ENCODE data around the gene ZNF273.

Gene ZNF273

DNA sequence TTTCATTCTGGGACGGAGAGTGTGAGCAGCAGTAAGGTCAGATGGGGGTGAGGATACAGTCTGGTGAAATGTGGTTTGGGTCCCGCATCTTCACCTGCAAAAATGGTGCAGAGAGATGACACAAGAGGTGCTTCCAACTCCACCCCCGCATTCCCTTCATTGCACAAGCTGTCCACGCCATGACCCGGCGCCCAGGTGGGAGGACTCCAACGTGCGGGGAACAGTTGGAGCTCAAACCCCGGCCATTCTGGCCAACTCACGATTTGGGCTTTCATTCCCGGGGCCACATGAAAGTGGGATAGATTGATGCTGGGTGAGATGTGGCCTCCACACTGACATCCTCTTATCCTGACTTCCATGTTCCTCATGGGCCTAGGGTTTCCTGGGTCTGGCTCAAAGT, 34.6 kb upstream of the ZNF273 start:
- TF ChIP-seq PPARA (CRISPR knock-in tag; IDR thresholded peaks at IDR 0.05; ENCODE audit: borderline replicate concordance) (no peak), CSRNP3 (CRISPR knock-in tag; IDR thresholded peaks at IDR 0.05) (no peak), SNAI2 (CRISPR knock-in tag; IDR thresholded peaks at IDR 0.05) (no peak), ZC3H10 (CRISPR knock-in tag; IDR thresholded peaks at IDR 0.05) (no peak), ZFP30 (CRISPR knock-in tag; IDR thresholded peaks at IDR 0.05) (no peak), RARB (CRISPR knock-in tag; IDR thresholded peaks at IDR 0.05) (no peak), ZNF8 (CRISPR knock-in tag; IDR thresholded peaks at IDR 0.05) (no peak), CREB5 (CRISPR knock-in tag; IDR thresholded peaks at IDR 0.05; ENCODE audit: low read depth) (no peak), ZNF565 (CRISPR knock-in tag; conservative IDR thresholded peaks at IDR 0.05; ENCODE audit: low read depth) (no peak)
- TF ChIP-seq, protein P1, sequence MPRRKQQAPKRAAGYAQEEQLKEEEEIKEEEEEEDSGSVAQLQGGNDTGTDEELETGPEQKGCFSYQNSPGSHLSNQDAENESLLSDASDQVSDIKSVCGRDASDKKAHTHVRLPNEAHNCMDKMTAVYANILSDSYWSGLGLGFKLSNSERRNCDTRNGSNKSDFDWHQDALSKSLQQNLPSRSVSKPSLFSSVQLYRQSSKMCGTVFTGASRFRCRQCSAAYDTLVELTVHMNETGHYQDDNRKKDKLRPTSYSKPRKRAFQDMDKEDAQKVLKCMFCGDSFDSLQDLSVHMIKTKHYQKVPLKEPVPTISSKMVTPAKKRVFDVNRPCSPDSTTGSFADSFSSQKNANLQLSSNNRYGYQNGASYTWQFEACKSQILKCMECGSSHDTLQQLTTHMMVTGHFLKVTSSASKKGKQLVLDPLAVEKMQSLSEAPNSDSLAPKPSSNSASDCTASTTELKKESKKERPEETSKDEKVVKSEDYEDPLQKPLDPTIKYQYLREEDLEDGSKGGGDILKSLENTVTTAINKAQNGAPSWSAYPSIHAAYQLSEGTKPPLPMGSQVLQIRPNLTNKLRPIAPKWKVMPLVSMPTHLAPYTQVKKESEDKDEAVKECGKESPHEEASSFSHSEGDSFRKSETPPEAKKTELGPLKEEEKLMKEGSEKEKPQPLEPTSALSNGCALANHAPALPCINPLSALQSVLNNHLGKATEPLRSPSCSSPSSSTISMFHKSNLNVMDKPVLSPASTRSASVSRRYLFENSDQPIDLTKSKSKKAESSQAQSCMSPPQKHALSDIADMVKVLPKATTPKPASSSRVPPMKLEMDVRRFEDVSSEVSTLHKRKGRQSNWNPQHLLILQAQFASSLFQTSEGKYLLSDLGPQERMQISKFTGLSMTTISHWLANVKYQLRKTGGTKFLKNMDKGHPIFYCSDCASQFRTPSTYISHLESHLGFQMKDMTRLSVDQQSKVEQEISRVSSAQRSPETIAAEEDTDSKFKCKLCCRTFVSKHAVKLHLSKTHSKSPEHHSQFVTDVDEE (CRISPR knock-in tag; IDR thresholded peaks at IDR 0.05) = no peak
- ATAC-seq = no peak

GRCh38 chr7:64869121-64869725, 33.9 kb upstream of the ZNF273 start:
- ATAC-seq = no peak
- no peak for TF ChIP-seq GLIS3 (CRISPR knock-in tag; IDR thresholded peaks at IDR 0.05)
- TF ChIP-seq PATZ1 (CRISPR knock-in tag; IDR thresholded peaks at IDR 0.05; ENCODE audit: borderline replicate concordance) = no peak
- TF ChIP-seq, protein P1 (CRISPR knock-in tag; IDR thresholded peaks at IDR 0.05) = no peak
- no peak for TF ChIP-seq ARNTL (CRISPR knock-in tag; IDR thresholded peaks at IDR 0.05; ENCODE audit: borderline replicate concordance, low read depth)
- TF ChIP-seq ISL1 (CRISPR knock-in tag; IDR thresholded peaks at IDR 0.05) = no peak
- TF ChIP-seq CSDC2 (CRISPR knock-in tag; IDR thresholded peaks at IDR 0.05) = no peak
- TF ChIP-seq ZFP3 (CRISPR knock-in tag; IDR thresholded peaks at IDR 0.05) = no peak

- no peak for ATAC-seq
- TF ChIP-seq ARNTL (CRISPR knock-in tag; IDR thresholded peaks at IDR 0.05; ENCODE audit: borderline replicate concordance, low read depth) (no peak), ZNF70 (CRISPR knock-in tag; IDR thresholded peaks at IDR 0.05) (no peak), BACH2 (CRISPR knock-in tag; IDR thresholded peaks at IDR 0.05; ENCODE audit: borderline replicate concordance) (no peak), ISL1 (CRISPR knock-in tag; IDR thresholded peaks at IDR 0.05) (no peak), ZFP30 (CRISPR knock-in tag; IDR thresholded peaks at IDR 0.05) (no peak), TCF4 (CRISPR knock-in tag; IDR thresholded peaks at IDR 0.05; ENCODE audit: borderline replicate concordance) (no peak), SNAI2 (CRISPR knock-in tag; IDR thresholded peaks at IDR 0.05) (no peak), PATZ1 (CRISPR knock-in tag; IDR thresholded peaks at IDR 0.05; ENCODE audit: borderline replicate concordance) (no peak), ZNF565 (CRISPR knock-in tag; conservative IDR thresholded peaks at IDR 0.05; ENCODE audit: low read depth) (no peak), ESRRG (CRISPR knock-in tag; IDR thresholded peaks at IDR 0.05) (no peak)
- TF ChIP-seq, protein P1 (CRISPR knock-in tag; IDR thresholded peaks at IDR 0.05) = no peak
Measured at GRCh38 chr7:64869912-64870562, 33.0 kb upstream of the ZNF273 start.

All from SK-N-SH treated with all-trans-retinoic acid at 6 μM for 48 hours (cell line).